BE2C (cell line): ENCODE measurements around the gene CCDC183. TPM values are rescaled to one million over a fixed set of nuclear protein-coding genes. Genes with fewer than 3 reads are reported as not detected.

Experiments
- DNase-seq: peaks from one replicate; pipeline ENCODE4 v3.0.0-alpha.2; 2020
- H3K27me3 ChIP-seq: fragments of 250-450 bp; sonication (Bioruptor Pico); 2 replicates; pipeline ENCODE4 v1.5.1; 2020; ENCODE audit warnings: mild to moderate bottlenecking
- H3K36me3 ChIP-seq: fragments of 250-450 bp; sonication (Bioruptor Pico); 2 replicates; pipeline ENCODE4 v1.5.1; 2020; ENCODE audit warnings: mild to moderate bottlenecking
- H3K4me1 ChIP-seq: fragments of 250-450 bp; sonication (Bioruptor Pico); 2 replicates; pipeline ENCODE4 v1.5.1; 2020
- H3K4me3 ChIP-seq: 2 replicates; pipeline ENCODE4 v1.5.1; 2011; ENCODE audit warnings: low read depth, low read length
- H3K9me3 ChIP-seq: fragments of 250-450 bp; sonication (Bioruptor Pico); 2 replicates; pipeline ENCODE4 v1.5.1; 2020
- CTCF ChIP-seq: IDR thresholded peaks from 2 replicates; pipeline ENCODE4 v1.5.1; 2012; ENCODE audit warnings: mild to moderate bottlenecking, low read depth, low read length
- polyA plus RNA-seq: library from polyadenylated mRNA; unstranded; fragments of >200 nt; gene quantifications from one replicate; pipeline ENCODE4 v1.2.1, GENCODE V29; 2012; ENCODE audit warnings: low read depth, missing spikeins; ENCODE audit not compliant: insufficient read length, insufficient read depth

The CCDC183 gene
- polyA plus RNA-seq = 10.7 TPM

GRCh38 chr9:136796238-136796774, at the start of gene CCDC183:
Gene CCDC183 (plus strand): TSS chr9:136796338. CDS start chr9:136796398, 60 bp downstream.
- peaks cover 43% of the 10 kb centered on the region for H3K4me1 ChIP-seq
- no peak for TF ChIP-seq CTCF

GRCh38 chr9:136746621-136747020, 49.5 kb upstream of the CCDC183 start:
- no peak for DNase-seq

More at GRCh38 chr9:136796238-136796774, at the start of gene CCDC183:
- Histone ChIP-seq H3K9me3 (no peaks in the 10 kb centered on the region), H3K36me3 (no peaks in the 10 kb centered on the region), H3K4me3 (no peak within 1 kb of the TSS; the same call in 1 of the 2 replicates), H3K27me3 (no peaks in the 10 kb centered on the region; the same call in 1 of the 2 replicates)
- DNase-seq = no peak

GRCh38 chr9:136747161-136748060, 48.7 kb upstream of the CCDC183 start:
- H3K27me3 ChIP-seq = no peaks in the 10 kb centered on the region
- H3K36me3 ChIP-seq = no peaks in the 10 kb centered on the region
- peak; percentile 21 for DNase-seq
- H3K4me3 ChIP-seq = no peak overlapping the region
- TF ChIP-seq CTCF = no peak
- no peaks in the 10 kb centered on the region; the same call in 1 of the 2 replicates for H3K9me3 ChIP-seq
- H3K4me1 ChIP-seq = no peaks in the 10 kb centered on the region

More at GRCh38 chr9:136746621-136747020, 49.5 kb upstream of the CCDC183 start:
- TF ChIP-seq CTCF = no peak
- H3K27me3 ChIP-seq = no peaks in the 10 kb centered on the region
- no peaks in the 10 kb centered on the region for H3K36me3 ChIP-seq
- no peaks in the 10 kb centered on the region for H3K4me1 ChIP-seq
- no peaks in the 10 kb centered on the region for H3K9me3 ChIP-seq
- H3K4me3 ChIP-seq = no peak overlapping the region

GRCh38 chr9:136748201-136748600, 47.9 kb upstream of the CCDC183 start, which contains the start of gene LCN6:
Gene LCN6 (minus strand): TSS chr9:136748525. CDS start chr9:136748483, 42 bp downstream.
- H3K27me3 ChIP-seq = no peaks in the 10 kb centered on the region
- H3K36me3 ChIP-seq = no peaks in the 10 kb centered on the region
- H3K4me3 ChIP-seq = no peak within 1 kb of the TSS
- H3K9me3 ChIP-seq = no peaks in the 10 kb centered on the region; the same call in 1 of the 2 replicates
- DNase-seq = no peak
- TF ChIP-seq CTCF = no peak
- no peaks in the 10 kb centered on the region for H3K4me1 ChIP-seq

GRCh38 chr9:136748666-136749611, 47.2 kb upstream of the CCDC183 start:
- Histone ChIP-seq H3K4me1 (no peaks in the 10 kb centered on the region), H3K4me3 (no peak overlapping the region), H3K27me3 (no peaks in the 10 kb centered on the region), H3K9me3 (no peaks in the 10 kb centered on the region; the same call in 1 of the 2 replicates), H3K36me3 (no peaks in the 10 kb centered on the region)
- no peak for DNase-seq
- TF ChIP-seq CTCF = no peak
